Measurements from ENCODE around the gene NDUFA7. TPM values are rescaled to one million over a fixed set of nuclear protein-coding genes. Genes with fewer than 3 reads are reported as not detected.
A peak's percentile ranks its signal among the peaks of the same experiment; 100 is the strongest.

NDUFA7 gene
- total and polyA plus RNA-seq, 2 of the 13 experiments (the other 11 are each of a cell fraction or from before 2014, with no cell fraction given), result 64.5 to 71.5 TPM

DNA sequence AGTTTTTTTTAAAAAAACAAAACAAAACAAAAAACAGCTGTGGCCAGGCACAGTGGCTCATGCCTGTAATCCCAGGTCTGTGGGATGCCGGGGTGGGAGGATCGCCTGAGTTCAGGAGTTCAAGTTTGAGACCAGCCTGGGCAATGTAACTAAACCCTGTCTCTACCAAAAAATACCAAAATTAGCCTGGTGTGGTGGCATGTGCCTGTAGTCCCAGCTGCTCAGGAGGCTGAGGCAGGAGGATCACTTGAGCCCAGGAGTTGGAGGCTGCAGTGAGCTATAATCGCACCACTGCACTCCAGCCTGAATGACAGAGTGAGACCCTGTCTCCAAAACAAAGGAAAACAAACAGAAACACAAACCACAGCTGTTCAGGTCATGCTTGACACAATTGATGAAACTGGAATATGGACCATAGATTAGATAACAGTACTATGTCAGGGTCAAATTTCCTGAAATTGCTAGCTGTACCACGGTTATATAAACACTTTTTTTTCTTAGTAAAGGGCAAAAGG is 35.9 kb upstream of the NDUFA7 start (continued):
- TF ChIP-seq, protein P1, sequence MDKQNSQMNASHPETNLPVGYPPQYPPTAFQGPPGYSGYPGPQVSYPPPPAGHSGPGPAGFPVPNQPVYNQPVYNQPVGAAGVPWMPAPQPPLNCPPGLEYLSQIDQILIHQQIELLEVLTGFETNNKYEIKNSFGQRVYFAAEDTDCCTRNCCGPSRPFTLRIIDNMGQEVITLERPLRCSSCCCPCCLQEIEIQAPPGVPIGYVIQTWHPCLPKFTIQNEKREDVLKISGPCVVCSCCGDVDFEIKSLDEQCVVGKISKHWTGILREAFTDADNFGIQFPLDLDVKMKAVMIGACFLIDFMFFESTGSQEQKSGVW (CRISPR knock-in tag; IDR thresholded peaks at IDR 0.05; ENCODE audit: borderline replicate concordance), result no peak
- TF ChIP-seq, protein P2, sequence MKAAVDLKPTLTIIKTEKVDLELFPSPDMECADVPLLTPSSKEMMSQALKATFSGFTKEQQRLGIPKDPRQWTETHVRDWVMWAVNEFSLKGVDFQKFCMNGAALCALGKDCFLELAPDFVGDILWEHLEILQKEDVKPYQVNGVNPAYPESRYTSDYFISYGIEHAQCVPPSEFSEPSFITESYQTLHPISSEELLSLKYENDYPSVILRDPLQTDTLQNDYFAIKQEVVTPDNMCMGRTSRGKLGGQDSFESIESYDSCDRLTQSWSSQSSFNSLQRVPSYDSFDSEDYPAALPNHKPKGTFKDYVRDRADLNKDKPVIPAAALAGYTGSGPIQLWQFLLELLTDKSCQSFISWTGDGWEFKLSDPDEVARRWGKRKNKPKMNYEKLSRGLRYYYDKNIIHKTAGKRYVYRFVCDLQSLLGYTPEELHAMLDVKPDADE (CRISPR knock-in tag; IDR thresholded peaks at IDR 0.05), result no peak
- TF ChIP-seq ZNF260 (CRISPR knock-in tag; IDR thresholded peaks at IDR 0.05; ENCODE audit: borderline replicate concordance, low read depth) (no peak), IKZF5 (CRISPR knock-in tag; IDR thresholded peaks at IDR 0.05) (peak; percentile 79; the same call in 1 of the 2 replicates), TEAD2 (CRISPR knock-in tag; IDR thresholded peaks at IDR 0.05) (no peak), ZKSCAN8 (CRISPR knock-in tag; IDR thresholded peaks at IDR 0.05; ENCODE audit: borderline replicate concordance) (peak; percentile 79), HOXA7 (CRISPR knock-in tag; IDR thresholded peaks at IDR 0.05) (no peak), ZNF280D (CRISPR knock-in tag; IDR thresholded peaks at IDR 0.05) (peak; percentile 100), ZNF790 (CRISPR knock-in tag; IDR thresholded peaks at IDR 0.05; ENCODE audit: borderline replicate concordance) (no peak), ZBTB40 (IDR thresholded peaks at IDR 0.05) (no peak), ZBTB40 (CRISPR knock-in tag; IDR thresholded peaks at IDR 0.05) (peak; percentile 52; the same call in 1 of the 2 replicates), KAT8 (CRISPR knock-in tag; IDR thresholded peaks at IDR 0.05) (peak; percentile 84), BORCS8-MEF2B (CRISPR knock-in tag; IDR thresholded peaks at IDR 0.05) (no peak), ZNF383 (CRISPR knock-in tag; IDR thresholded peaks at IDR 0.05; ENCODE audit: borderline replicate concordance) (no peak)

Data from HepG2 (cell line).